ENCODE measurements around the gene GVQW3. TPM values are rescaled to one million over a fixed set of nuclear protein-coding genes. Genes with fewer than 3 reads are reported as not detected.

The GVQW3 gene
- total RNA-seq, 1 experiment from 2014 or later = 4.7 TPM

- CTCF ChIA-PET = no interaction called here
- no TSS peak for BruUV-seq (replicated peaks)
- H3K27ac ChIP-seq (ENCODE audit: low read depth, low read length) = no peak overlapping the region
- H3K27me3 ChIP-seq (ENCODE audit: insufficient read depth, low read length) = no peaks in the 10 kb centered on the region
- no peaks in the 10 kb centered on the region for H3K9me2 ChIP-seq (ENCODE audit: insufficient read depth)
- no peak for ATAC-seq
- no peak overlapping the region for H3K9ac ChIP-seq (ENCODE audit: low read length)
- H3K4me1 ChIP-seq (ENCODE audit: control insufficient read depth in 1 of 2, insufficient read depth in 2 of 2, low read length in 2 of 2) = no peaks in the 10 kb centered on the region
- H3K36me3 ChIP-seq (ENCODE audit: control insufficient read depth in 1 of 2, insufficient read depth in 2 of 2, low read length in 2 of 2) = no peaks in the 10 kb centered on the region
- H3K79me2 ChIP-seq (ENCODE audit: insufficient read depth, low read length) = no peaks in the 10 kb centered on the region
- DNase-seq (ENCODE audit: low read depth, low spot score) = no peak
- H4K20me1 ChIP-seq (ENCODE audit: insufficient read depth) = no peaks in the 10 kb centered on the region
- intact Hi-C loops (cut with micrococcal nuclease) = no loop called here
- H3K4me3 ChIP-seq (replicated peaks in 1 of 2; ENCODE audit: low read depth in 1 of 2, low read length in 2 of 2) = no peak overlapping the region
- H3K4me2 ChIP-seq (ENCODE audit: low read length) = no peak overlapping the region
- POLR2A ChIA-PET = no interaction called here
- TF ChIP-seq YY1 (IDR thresholded peaks at IDR 0.05; ENCODE audit: extremely low read depth, insufficient replicate concordance, low read depth, low read length) (no peak), SIN3A (IDR thresholded peaks at IDR 0.05; ENCODE audit: low read depth) (no peak), EGR1 (IDR thresholded peaks at IDR 0.05; ENCODE audit: low read depth) (no peak), JUND (IDR thresholded peaks at IDR 0.05) (no peak)
- TF ChIP-seq, protein P1, sequence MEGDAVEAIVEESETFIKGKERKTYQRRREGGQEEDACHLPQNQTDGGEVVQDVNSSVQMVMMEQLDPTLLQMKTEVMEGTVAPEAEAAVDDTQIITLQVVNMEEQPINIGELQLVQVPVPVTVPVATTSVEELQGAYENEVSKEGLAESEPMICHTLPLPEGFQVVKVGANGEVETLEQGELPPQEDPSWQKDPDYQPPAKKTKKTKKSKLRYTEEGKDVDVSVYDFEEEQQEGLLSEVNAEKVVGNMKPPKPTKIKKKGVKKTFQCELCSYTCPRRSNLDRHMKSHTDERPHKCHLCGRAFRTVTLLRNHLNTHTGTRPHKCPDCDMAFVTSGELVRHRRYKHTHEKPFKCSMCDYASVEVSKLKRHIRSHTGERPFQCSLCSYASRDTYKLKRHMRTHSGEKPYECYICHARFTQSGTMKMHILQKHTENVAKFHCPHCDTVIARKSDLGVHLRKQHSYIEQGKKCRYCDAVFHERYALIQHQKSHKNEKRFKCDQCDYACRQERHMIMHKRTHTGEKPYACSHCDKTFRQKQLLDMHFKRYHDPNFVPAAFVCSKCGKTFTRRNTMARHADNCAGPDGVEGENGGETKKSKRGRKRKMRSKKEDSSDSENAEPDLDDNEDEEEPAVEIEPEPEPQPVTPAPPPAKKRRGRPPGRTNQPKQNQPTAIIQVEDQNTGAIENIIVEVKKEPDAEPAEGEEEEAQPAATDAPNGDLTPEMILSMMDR (IDR thresholded peaks at IDR 0.05 in 2 of 3, conservative IDR thresholded peaks at IDR 0.05 in 1 of 3; ENCODE audit: borderline replicate concordance in 1 of 3, insufficient read depth in 1 of 3, low read depth in 2 of 3, low read length in 2 of 3) = no peak
- no peaks in the 10 kb centered on the region for H3K9me3 ChIP-seq (ENCODE audit: control insufficient read depth in 1 of 2, insufficient read depth in 1 of 2, low read depth in 1 of 2, low read length in 2 of 2)
- no peak overlapping the region for H2AFZ ChIP-seq (ENCODE audit: low read depth, low read length, poor library complexity, severe bottlenecking)
- RAD21 ChIA-PET (ENCODE audit: low non-redundant PET in 1 of 2, low total read pairs in 2 of 2, uncharacterized antibody in 2 of 2, unreplicated experiment in 2 of 2) = no interaction called here
Observed at GRCh38 chr11:76395296-76395695, 14.2 kb downstream of the GVQW3 start.

GRCh38 chr11:76397383-76397782 lies 16.3 kb downstream of the GVQW3 start:
- intact Hi-C loops (cut with micrococcal nuclease) = no loop called here
- DNase-seq (ENCODE audit: low read depth, low spot score) (no peak), ATAC-seq (no peak)
- Histone ChIP-seq H3K27ac (ENCODE audit: low read depth, low read length) (no peak overlapping the region), H3K4me1 (ENCODE audit: control insufficient read depth in 1 of 2, insufficient read depth in 2 of 2, low read length in 2 of 2) (no peaks in the 10 kb centered on the region), H3K4me3 (replicated peaks in 1 of 2; ENCODE audit: low read depth in 1 of 2, low read length in 2 of 2) (no peak overlapping the region), H3K9ac (ENCODE audit: low read length) (no peak overlapping the region), H3K79me2 (ENCODE audit: insufficient read depth, low read length) (no peaks in the 10 kb centered on the region), H3K9me2 (ENCODE audit: insufficient read depth) (no peaks in the 10 kb centered on the region), H3K9me3 (ENCODE audit: control insufficient read depth in 1 of 2, insufficient read depth in 1 of 2, low read depth in 1 of 2, low read length in 2 of 2) (no peaks in the 10 kb centered on the region), H2AFZ (ENCODE audit: low read depth, low read length, poor library complexity, severe bottlenecking) (no peak overlapping the region), H3K27me3 (ENCODE audit: insufficient read depth, low read length) (no peaks in the 10 kb centered on the region), H3K4me2 (ENCODE audit: low read length) (no peak overlapping the region), H3K36me3 (ENCODE audit: control insufficient read depth in 1 of 2, insufficient read depth in 2 of 2, low read length in 2 of 2) (no peaks in the 10 kb centered on the region), H4K20me1 (ENCODE audit: insufficient read depth) (no peaks in the 10 kb centered on the region)
- POLR2A ChIA-PET = no interaction called here
- RAD21 ChIA-PET (ENCODE audit: low non-redundant PET in 1 of 2, low total read pairs in 2 of 2, uncharacterized antibody in 2 of 2, unreplicated experiment in 2 of 2) = no interaction called here
- CTCF ChIA-PET = no interaction called here
- TF ChIP-seq CBX3 (IDR thresholded peaks at IDR 0.05; ENCODE audit: low read depth) (no peak), FOSL1 (IDR thresholded peaks at IDR 0.05; ENCODE audit: low read depth) (no peak)
- TF ChIP-seq, protein P2, sequence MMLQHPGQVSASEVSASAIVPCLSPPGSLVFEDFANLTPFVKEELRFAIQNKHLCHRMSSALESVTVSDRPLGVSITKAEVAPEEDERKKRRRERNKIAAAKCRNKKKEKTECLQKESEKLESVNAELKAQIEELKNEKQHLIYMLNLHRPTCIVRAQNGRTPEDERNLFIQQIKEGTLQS (IDR thresholded peaks at IDR 0.05) = no peak
- BruUV-seq (replicated peaks) = no TSS peak

Data from HCT116 (cell line).